GM19099 (cell line): ENCODE data around the gene FAM170B.

ENCODE experiments used
- POLR2A ChIP-seq: IDR thresholded peaks from 3 replicates; pipeline ENCODE4 v1.6.1; 2011; ENCODE audit warnings: low read depth; ENCODE audit not compliant: insufficient read length; ENCODE audit errors: extremely low read depth

The FAM170B gene

GRCh38 chr10:49090696-49091380 is 43.0 kb downstream of the FAM170B start:
- no peak for TF ChIP-seq POLR2A

GRCh38 chr10:49090189-49090575 is 43.6 kb downstream of the FAM170B start:
- no peak for TF ChIP-seq POLR2A

GRCh38 chr10:49089557-49090188 is 44.1 kb downstream of the FAM170B start:
- TF ChIP-seq POLR2A: no peak

GRCh38 chr10:49089152-49089551 is 44.7 kb downstream of the FAM170B start:
- no peak for TF ChIP-seq POLR2A

- no peak for TF ChIP-seq POLR2A
Observed at GRCh38 chr10:49086889-49087288, 46.9 kb downstream of the FAM170B start.

GRCh38 chr10:49083261-49083660 is 50.6 kb downstream of the FAM170B start:
- TF ChIP-seq POLR2A: no peak

- TF ChIP-seq POLR2A: no peak
Observed at GRCh38 chr10:49082766-49083165, 51.1 kb downstream of the FAM170B start.

- TF ChIP-seq POLR2A: no peak
Observed at GRCh38 chr10:49081547-49082275, 52.1 kb downstream of the FAM170B start.
